Mesenchymal stem cell (in vitro differentiated cells and primary cell): ENCODE results near the gene NAGLU.

Source experiments
- DNase-seq: peaks from one replicate; pipeline ENCODE4 v3.0.0-alpha.2; 2013
- H2AFZ ChIP-seq: one replicate; pipeline ENCODE4 v1.6.1; 2013; ENCODE audit warnings: low read depth, mild to moderate bottlenecking, control low read depth, inconsistent platforms, low read length, moderate library complexity
- H2AK5ac ChIP-seq: 2 replicates; pipeline ENCODE4 v1.6.1; 2013; ENCODE audit warnings: low read length, moderate library complexity, mild to moderate bottlenecking, inconsistent platforms; ENCODE audit not compliant: severe bottlenecking
- H2BK120ac ChIP-seq: one replicate; pipeline ENCODE4 v1.6.1; 2013; ENCODE audit warnings: low read depth, mild to moderate bottlenecking, inconsistent platforms, low read length, moderate library complexity
- H2BK12ac ChIP-seq, 2 experiments: one replicate each; pipeline ENCODE4 v1.6.1; 2013; ENCODE audit warnings: inconsistent platforms in 2 of 2, low read length in 2 of 2, mild to moderate bottlenecking in 2 of 2, moderate library complexity in 2 of 2, control low read depth in 1 of 2
- H2BK15ac ChIP-seq: one replicate; pipeline ENCODE4 v1.6.1; 2013; ENCODE audit warnings: mild to moderate bottlenecking, low read depth, inconsistent platforms; ENCODE audit not compliant: poor library complexity, severe bottlenecking
- H2BK5ac ChIP-seq: 2 replicates; pipeline ENCODE4 v1.6.1; 2013; ENCODE audit warnings: low read depth, mild to moderate bottlenecking, low read length, control low read depth, inconsistent platforms; ENCODE audit not compliant: poor library complexity, severe bottlenecking
- H3K14ac ChIP-seq, 2 experiments: one replicate each; pipeline ENCODE4 v1.6.1; 2013; ENCODE audit warnings: inconsistent platforms in 2 of 2, low read length in 2 of 2, control low read depth in 1 of 2, mild to moderate bottlenecking in 1 of 2, moderate library complexity in 1 of 2
- H3K18ac ChIP-seq, 2 experiments: one replicate each; pipeline ENCODE4 v1.6.1; 2013; ENCODE audit warnings: inconsistent platforms in 2 of 2, low read length in 2 of 2, control low read depth in 1 of 2, low read depth in 1 of 2, mild to moderate bottlenecking in 1 of 2
- H3K23ac ChIP-seq, 2 experiments: one replicate each; pipeline ENCODE4 v1.6.1; 2013; ENCODE audit warnings: inconsistent platforms in 2 of 2, low read length in 2 of 2, mild to moderate bottlenecking in 2 of 2, moderate library complexity in 2 of 2, control low read depth in 1 of 2
- H3K27ac ChIP-seq: 2 replicates; pipeline ENCODE4 v1.5.1; 2013; ENCODE audit warnings: mild to moderate bottlenecking, moderate library complexity, low read length, control low read depth, inconsistent platforms; ENCODE audit not compliant: poor library complexity, severe bottlenecking
- H3K27me3 ChIP-seq, 2 experiments: 2 replicates each; pipeline versions ENCODE4 v1.6.1 to v1.7.0; 2013; ENCODE audit warnings: low read length in 2 of 2, mild to moderate bottlenecking in 2 of 2, moderate library complexity in 2 of 2, control low read depth in 1 of 2, inconsistent platforms in 1 of 2; ENCODE audit not compliant: control insufficient read depth in 1 of 2, insufficient read depth in 1 of 2
- H3K36me3 ChIP-seq, 2 experiments: 2 replicates each; pipeline versions ENCODE4 v1.6.1 to v1.7.0; 2013; ENCODE audit warnings: low read length in 2 of 2, control low read depth in 1 of 2, inconsistent platforms in 1 of 2, low read depth in 1 of 2, mild to moderate bottlenecking in 1 of 2; ENCODE audit not compliant: insufficient read depth in 2 of 2, control insufficient read depth in 1 of 2
- H3K4ac ChIP-seq, 2 experiments: one replicate each; pipeline ENCODE4 v1.6.1; 2013; ENCODE audit warnings: inconsistent platforms in 2 of 2, low read length in 2 of 2, mild to moderate bottlenecking in 2 of 2, moderate library complexity in 2 of 2, control low read depth in 1 of 2, low read depth in 1 of 2
- H3K4me1 ChIP-seq: 2 replicates; pipeline ENCODE4 v1.6.1; 2013; ENCODE audit warnings: low read depth, low read length, control low read depth; ENCODE audit not compliant: control insufficient read depth, insufficient read depth
- H3K4me2 ChIP-seq: 2 replicates; pipeline ENCODE4 v1.6.1; 2013; ENCODE audit warnings: low read length, mild to moderate bottlenecking, inconsistent platforms; ENCODE audit not compliant: poor library complexity, severe bottlenecking
- H3K4me3 ChIP-seq, 2 experiments: 2 replicates each; pipeline versions ENCODE4 v1.5.1 to v1.7.0; 2013; ENCODE audit warnings: low read length in 2 of 2, mild to moderate bottlenecking in 2 of 2, control low read depth in 1 of 2, low read depth in 1 of 2; ENCODE audit not compliant: insufficient read depth in 1 of 2
- H3K79me1 ChIP-seq: replicated peaks from 2 replicates; pipeline ENCODE4 v1.6.1; 2013; ENCODE audit warnings: mild to moderate bottlenecking, control low read depth, low read length, inconsistent platforms; ENCODE audit not compliant: poor library complexity, severe bottlenecking
- H3K9ac ChIP-seq: 2 replicates; pipeline ENCODE4 v1.7.0; 2013; ENCODE audit warnings: mild to moderate bottlenecking, low read length, moderate library complexity
- H3K9me3 ChIP-seq: 2 replicates; pipeline ENCODE4 v1.7.0; 2013; ENCODE audit warnings: mild to moderate bottlenecking, low read length; ENCODE audit not compliant: control insufficient read depth
- H4K8ac ChIP-seq: one replicate; pipeline ENCODE4 v1.6.1; 2013; ENCODE audit warnings: inconsistent platforms, mild to moderate bottlenecking, low read length, moderate library complexity
- H4K91ac ChIP-seq: one replicate; pipeline ENCODE4 v1.6.1; 2013; ENCODE audit warnings: mild to moderate bottlenecking, low read length, inconsistent platforms
- WGBS: methylation state at CpG from one replicate; pipeline ENCODE4 v1.1.7; 2013; ENCODE audit warnings: mixed read lengths; 5-methylcytosine and 5-hydroxymethylcytosine counted together

NAGLU gene

GRCh38 chr17:42526031-42526444, 10.0 kb upstream of the NAGLU start:
- Histone ChIP-seq H2BK5ac (no peak overlapping the region), H4K8ac (no peak overlapping the region), H3K4me1 (peaks cover 27% of the 10 kb centered on the region), H3K18ac (no peak overlapping the region), H3K36me3 (peaks cover 16 to 20% of the 10 kb centered on the region in 2 experiments), H3K14ac (no peak overlapping the region), H3K79me1 (peaks cover 3% of the 10 kb centered on the region), H2AFZ (no peak overlapping the region), H3K27me3 (no peaks in the 10 kb centered on the region), H3K4me3 (no peak overlapping the region), H2BK15ac (no peak overlapping the region), H3K4me2 (no peak overlapping the region), H4K91ac (no peak overlapping the region), H3K9ac (no peak overlapping the region), H2AK5ac (peak overlapping the region; percentile 29), H3K27ac (no peak overlapping the region), H2BK120ac (no peak overlapping the region), H3K9me3 (no peaks in the 10 kb centered on the region), H2BK12ac (no peak overlapping the region), H3K23ac (no peak overlapping the region), H3K4ac (no peak overlapping the region)
- peak; percentile 47 for DNase-seq
- whole genome bisulfite sequencing: 85% methylated on average over 6 of the region's 6 CpGs

DNA sequence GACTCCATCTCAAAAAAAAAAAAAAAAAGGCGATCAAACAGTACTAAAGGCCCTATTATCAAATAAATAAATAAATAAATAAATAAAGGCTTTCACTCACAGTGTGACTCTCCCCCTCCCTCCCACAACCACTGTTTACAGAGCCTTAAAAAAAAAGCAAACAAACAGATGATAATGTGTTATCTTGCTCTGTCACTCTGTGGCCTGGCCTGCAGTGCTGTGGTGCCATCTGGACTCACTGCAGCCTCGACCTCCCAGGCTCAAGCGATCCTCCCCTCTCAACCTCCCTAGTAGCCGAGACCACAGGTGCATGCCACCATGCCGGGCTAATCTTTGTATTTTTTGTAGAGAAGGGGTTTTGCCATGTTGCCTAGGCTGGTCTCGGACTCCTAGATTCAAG, 8.1 kb upstream of the NAGLU start:
- 91% methylated on average over 5 of the region's 6 CpGs for WGBS
- no peak for DNase-seq
- H2AFZ ChIP-seq: no peak overlapping the region
- H3K9ac ChIP-seq: no peak overlapping the region
- H3K18ac ChIP-seq: no peak overlapping the region
- no peak overlapping the region for H2BK15ac ChIP-seq
- no peak overlapping the region for H4K8ac ChIP-seq
- no peak overlapping the region for H3K4me2 ChIP-seq
- H3K4ac ChIP-seq: peak overlapping the region in 1 of 2 experiments; percentile 15
- H3K36me3 ChIP-seq: peaks cover 2 to 6% of the 10 kb centered on the region in 2 experiments
- H2BK120ac ChIP-seq: no peak overlapping the region
- H3K4me3 ChIP-seq: no peak overlapping the region
- no peak overlapping the region for H2BK12ac ChIP-seq
- no peak overlapping the region for H2BK5ac ChIP-seq
- no peaks in the 10 kb centered on the region for H3K27me3 ChIP-seq
- no peak overlapping the region for H3K23ac ChIP-seq
- H4K91ac ChIP-seq: no peak overlapping the region
- H2AK5ac ChIP-seq: no peak overlapping the region
- H3K9me3 ChIP-seq: no peaks in the 10 kb centered on the region
- H3K4me1 ChIP-seq: peaks cover 9% of the 10 kb centered on the region
- no peak overlapping the region for H3K27ac ChIP-seq
- no peak overlapping the region for H3K14ac ChIP-seq
- peaks cover 2% of the 10 kb centered on the region for H3K79me1 ChIP-seq

DNA sequence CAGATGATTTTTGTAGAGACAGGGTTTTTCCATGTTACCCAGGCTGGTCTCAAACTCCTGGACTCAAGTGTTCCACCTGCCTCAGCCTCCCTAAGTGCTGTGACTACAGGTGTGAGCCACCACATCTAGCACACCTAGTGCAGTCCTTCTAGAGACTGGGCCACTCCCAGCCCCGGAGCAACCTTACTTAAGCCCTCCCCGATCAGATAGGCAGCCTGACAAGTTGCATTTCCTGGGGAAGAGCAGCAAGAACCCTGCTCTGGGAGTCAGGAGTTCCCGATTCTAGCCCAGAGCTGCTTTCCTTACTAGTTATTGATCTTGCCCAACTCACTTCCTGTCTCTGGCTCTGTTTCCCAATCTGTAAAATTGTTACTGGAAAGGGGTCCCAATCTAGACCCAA, 7.0 kb upstream of the NAGLU start:
- Histone ChIP-seq H3K23ac (no peak overlapping the region), H3K9me3 (no peaks in the 10 kb centered on the region), H2AK5ac (no peak overlapping the region), H3K79me1 (no peaks in the 10 kb centered on the region), H2BK15ac (no peak overlapping the region), H3K36me3 (no peaks in the 10 kb centered on the region), H2BK12ac (peak overlapping the region; percentile 18 to 37), H3K4me1 (peaks cover 6% of the 10 kb centered on the region), H3K27me3 (no peaks in the 10 kb centered on the region), H3K4me2 (no peak overlapping the region), H4K91ac (no peak overlapping the region), H2BK120ac (no peak overlapping the region), H3K18ac (no peak overlapping the region), H2AFZ (no peak overlapping the region), H3K14ac (no peak overlapping the region), H3K9ac (no peak overlapping the region), H3K4me3 (no peak overlapping the region), H3K4ac (no peak overlapping the region), H3K27ac (no peak overlapping the region), H2BK5ac (no peak overlapping the region), H4K8ac (no peak overlapping the region)
- no peak for DNase-seq
- WGBS: 80% methylated on average over 3 of the region's 3 CpGs

DNA sequence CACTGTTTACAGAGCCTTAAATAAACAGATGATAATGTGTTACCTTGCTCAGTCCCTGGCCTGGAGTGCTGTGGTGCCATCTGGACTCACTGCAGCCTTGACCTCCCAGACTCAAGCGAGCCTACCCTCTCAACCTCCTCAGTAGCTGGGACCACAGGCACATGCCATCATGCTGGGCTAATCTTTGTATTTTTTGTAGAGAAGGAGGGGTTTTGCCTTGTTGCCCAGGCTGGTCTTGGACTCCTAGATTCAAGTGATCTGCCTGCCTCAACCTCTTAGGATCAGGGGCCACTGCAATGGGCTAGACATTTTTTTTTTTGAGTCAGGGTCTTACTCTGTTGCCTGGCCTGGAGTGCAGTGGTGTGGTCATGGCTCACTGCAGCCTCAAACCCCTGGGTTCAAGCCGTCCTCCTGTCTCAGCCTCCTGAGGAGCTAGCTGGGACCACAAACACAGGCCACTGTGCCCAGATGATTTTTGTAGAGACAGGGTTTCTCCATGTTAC, 5.0 kb upstream of the NAGLU start:
- peak; percentile 47 for DNase-seq
- Histone ChIP-seq H3K23ac (no peak overlapping the region), H4K8ac (no peak overlapping the region), H2BK120ac (no peak overlapping the region), H3K4ac (peak overlapping the region; percentile 39 to 88), H3K27ac (no peak overlapping the region), H2AK5ac (peak overlapping the region; percentile 35), H3K79me1 (no peaks in the 10 kb centered on the region), H2BK5ac (no peak overlapping the region), H4K91ac (peak overlapping the region; percentile 44), H3K9ac (no peak overlapping the region), H2BK15ac (no peak overlapping the region), H2BK12ac (peak overlapping the region in 1 of 2 experiments; percentile 94), H3K36me3 (no peaks in the 10 kb centered on the region), H3K4me2 (no peak overlapping the region), H3K4me3 (peak overlapping the region in 1 of 2 experiments; percentile 8), H3K18ac (peak overlapping the region; percentile 33 to 97), H3K14ac (peak overlapping the region in 1 of 2 experiments; percentile 35), H2AFZ (no peak overlapping the region), H3K4me1 (peaks cover 11% of the 10 kb centered on the region), H3K9me3 (no peaks in the 10 kb centered on the region), H3K27me3 (no peaks in the 10 kb centered on the region)
- 96% methylated on average over 1 of the region's 2 CpGs for WGBS
